ENCODE data around the gene MDM2. TPM values are rescaled to one million over a fixed set of nuclear protein-coding genes. Genes with fewer than 3 reads are reported as not detected.

MDM2 gene
- polyA plus RNA-seq, 2 of the 4 experiments (the other 2 are of a cell fraction) = 40.3 to 96.4 TPM

DNA sequence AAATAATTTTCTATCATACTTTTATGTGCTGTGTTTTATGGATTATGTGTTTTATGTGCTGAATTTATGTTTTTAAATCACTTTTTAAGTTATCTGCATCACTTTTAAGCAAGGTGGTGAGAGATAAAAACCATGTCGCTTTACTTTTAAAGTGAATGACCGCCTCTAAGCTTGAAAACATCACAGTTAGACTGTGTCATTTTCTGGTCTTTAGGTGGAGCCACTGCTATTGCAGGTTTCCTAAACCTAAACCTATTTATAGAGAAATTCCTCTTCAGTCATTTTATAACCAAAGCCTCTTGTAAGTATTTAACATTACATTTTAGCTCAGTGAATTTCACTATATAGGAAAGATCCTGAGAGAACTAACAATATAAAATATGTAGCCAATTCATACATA is 21.0 kb upstream of the MDM2 start:
- ChIA-PET POLR2A (interaction anchor here (1.2 to 1.9 kb wide), 2 partner anchors 22 to 41 kb away, joined by 8 to 9 read pairs; partner anchors contain the start of genes MDM2 and SLC35E3), CTCF (interaction anchor here (0.8 to 1.7 kb wide), 4 partner anchors 21 to 448 kb away, joined by 3 to 7 read pairs (median 4); partner anchors contain the start of gene MDM2)
- Histone ChIP-seq H3K27ac (peak overlapping the region; percentile 77 to 83; a peak in 5 of 6 replicates), H3K4me3 (no peak overlapping the region), H3K9me3 (no peaks in the 10 kb centered on the region), H3K4me2 (peak overlapping the region; percentile 58), H3K4me1 (peaks cover 31% of the 10 kb centered on the region)
- TF ChIP-seq EHF (CRISPR knock-in tag; IDR thresholded peaks at IDR 0.05) (no peak), GATA3 (IDR thresholded peaks at IDR 0.05; ENCODE audit: borderline replicate concordance) (no peak), ZSCAN20 (CRISPR knock-in tag; IDR thresholded peaks at IDR 0.05) (no peak), EHMT2 (IDR thresholded peaks at IDR 0.05; ENCODE audit: low read depth) (no peak), POLR2A (IDR thresholded peaks at IDR 0.05; ENCODE audit: low read length) (no peak), ZFP36 (IDR thresholded peaks at IDR 0.05; ENCODE audit: borderline replicate concordance, partially characterized antibody) (no peak), CBX8 (IDR thresholded peaks at IDR 0.05) (no peak), CHD4 (IDR thresholded peaks at IDR 0.05; ENCODE audit: borderline replicate concordance) (no peak), SREBF2 (IDR thresholded peaks at IDR 0.05) (no peak), MYC (IDR thresholded peaks at IDR 0.05; ENCODE audit: borderline replicate concordance, low read length) (no peak), NPAS2 (CRISPR knock-in tag; IDR thresholded peaks at IDR 0.05; ENCODE audit: borderline replicate concordance) (no peak), HDAC2 (IDR thresholded peaks at IDR 0.05) (no peak), KDM5A (IDR thresholded peaks at IDR 0.05) (no peak)
- TF ChIP-seq, protein P1, sequence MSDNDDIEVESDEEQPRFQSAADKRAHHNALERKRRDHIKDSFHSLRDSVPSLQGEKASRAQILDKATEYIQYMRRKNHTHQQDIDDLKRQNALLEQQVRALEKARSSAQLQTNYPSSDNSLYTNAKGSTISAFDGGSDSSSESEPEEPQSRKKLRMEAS (IDR thresholded peaks at IDR 0.05) = no peak
- TF ChIP-seq, protein P2, sequence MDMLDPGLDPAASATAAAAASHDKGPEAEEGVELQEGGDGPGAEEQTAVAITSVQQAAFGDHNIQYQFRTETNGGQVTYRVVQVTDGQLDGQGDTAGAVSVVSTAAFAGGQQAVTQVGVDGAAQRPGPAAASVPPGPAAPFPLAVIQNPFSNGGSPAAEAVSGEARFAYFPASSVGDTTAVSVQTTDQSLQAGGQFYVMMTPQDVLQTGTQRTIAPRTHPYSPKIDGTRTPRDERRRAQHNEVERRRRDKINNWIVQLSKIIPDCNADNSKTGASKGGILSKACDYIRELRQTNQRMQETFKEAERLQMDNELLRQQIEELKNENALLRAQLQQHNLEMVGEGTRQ (IDR thresholded peaks at IDR 0.05) = no peak
- TF ChIP-seq, protein P3, sequence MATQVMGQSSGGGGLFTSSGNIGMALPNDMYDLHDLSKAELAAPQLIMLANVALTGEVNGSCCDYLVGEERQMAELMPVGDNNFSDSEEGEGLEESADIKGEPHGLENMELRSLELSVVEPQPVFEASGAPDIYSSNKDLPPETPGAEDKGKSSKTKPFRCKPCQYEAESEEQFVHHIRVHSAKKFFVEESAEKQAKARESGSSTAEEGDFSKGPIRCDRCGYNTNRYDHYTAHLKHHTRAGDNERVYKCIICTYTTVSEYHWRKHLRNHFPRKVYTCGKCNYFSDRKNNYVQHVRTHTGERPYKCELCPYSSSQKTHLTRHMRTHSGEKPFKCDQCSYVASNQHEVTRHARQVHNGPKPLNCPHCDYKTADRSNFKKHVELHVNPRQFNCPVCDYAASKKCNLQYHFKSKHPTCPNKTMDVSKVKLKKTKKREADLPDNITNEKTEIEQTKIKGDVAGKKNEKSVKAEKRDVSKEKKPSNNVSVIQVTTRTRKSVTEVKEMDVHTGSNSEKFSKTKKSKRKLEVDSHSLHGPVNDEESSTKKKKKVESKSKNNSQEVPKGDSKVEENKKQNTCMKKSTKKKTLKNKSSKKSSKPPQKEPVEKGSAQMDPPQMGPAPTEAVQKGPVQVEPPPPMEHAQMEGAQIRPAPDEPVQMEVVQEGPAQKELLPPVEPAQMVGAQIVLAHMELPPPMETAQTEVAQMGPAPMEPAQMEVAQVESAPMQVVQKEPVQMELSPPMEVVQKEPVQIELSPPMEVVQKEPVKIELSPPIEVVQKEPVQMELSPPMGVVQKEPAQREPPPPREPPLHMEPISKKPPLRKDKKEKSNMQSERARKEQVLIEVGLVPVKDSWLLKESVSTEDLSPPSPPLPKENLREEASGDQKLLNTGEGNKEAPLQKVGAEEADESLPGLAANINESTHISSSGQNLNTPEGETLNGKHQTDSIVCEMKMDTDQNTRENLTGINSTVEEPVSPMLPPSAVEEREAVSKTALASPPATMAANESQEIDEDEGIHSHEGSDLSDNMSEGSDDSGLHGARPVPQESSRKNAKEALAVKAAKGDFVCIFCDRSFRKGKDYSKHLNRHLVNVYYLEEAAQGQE (IDR thresholded peaks at IDR 0.05) = no peak
- TF ChIP-seq, protein P4, sequence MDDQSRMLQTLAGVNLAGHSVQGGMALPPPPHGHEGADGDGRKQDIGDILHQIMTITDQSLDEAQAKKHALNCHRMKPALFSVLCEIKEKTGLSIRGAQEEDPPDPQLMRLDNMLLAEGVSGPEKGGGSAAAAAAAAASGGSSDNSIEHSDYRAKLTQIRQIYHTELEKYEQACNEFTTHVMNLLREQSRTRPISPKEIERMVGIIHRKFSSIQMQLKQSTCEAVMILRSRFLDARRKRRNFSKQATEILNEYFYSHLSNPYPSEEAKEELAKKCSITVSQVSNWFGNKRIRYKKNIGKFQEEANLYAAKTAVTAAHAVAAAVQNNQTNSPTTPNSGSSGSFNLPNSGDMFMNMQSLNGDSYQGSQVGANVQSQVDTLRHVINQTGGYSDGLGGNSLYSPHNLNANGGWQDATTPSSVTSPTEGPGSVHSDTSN (IDR thresholded peaks at IDR 0.05) = no peak
- 94% methylated on average over 2 of the region's 2 CpGs for WGBS (ENCODE audit: missing lambda C conversion rate)
- no peak for DNase-seq (ENCODE audit: low read depth in 1 of 2, low spot score in 1 of 2)
- no peak for ATAC-seq
- FAIRE-seq = no peak

DNA sequence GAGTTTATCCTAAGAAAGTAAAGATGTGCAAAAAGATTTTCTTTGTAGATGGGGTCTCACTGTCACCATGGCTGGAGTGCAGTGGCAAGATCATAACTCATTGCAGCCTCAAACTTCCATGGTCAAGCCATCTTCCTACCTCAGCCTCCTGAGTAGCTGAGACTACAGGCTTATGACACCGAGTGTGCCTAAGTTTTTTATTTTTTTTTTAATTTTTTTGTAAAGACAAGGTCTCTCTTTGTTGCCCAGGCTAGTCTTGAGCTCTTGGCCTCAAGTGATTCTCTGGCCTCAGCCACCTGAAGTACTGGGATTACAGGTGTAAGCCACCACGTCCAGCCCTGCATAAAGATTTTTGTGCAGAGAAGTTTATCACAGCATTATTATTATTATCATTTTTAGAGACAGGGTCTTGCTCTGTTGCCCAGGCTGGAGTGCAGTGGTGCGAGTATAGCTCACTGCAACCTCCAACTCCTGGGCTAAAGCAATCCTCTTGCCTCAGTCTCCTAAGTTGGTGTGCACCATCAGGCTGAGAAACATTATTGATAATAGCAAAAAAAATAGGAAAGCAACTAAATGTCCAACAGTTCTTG is 19.3 kb upstream of the MDM2 start:
- TF ChIP-seq CBX8 (IDR thresholded peaks at IDR 0.05) = no peak
- no peak for TF ChIP-seq BHLHE40 (IDR thresholded peaks at IDR 0.05; ENCODE audit: low read depth, low read length)
- no peak for TF ChIP-seq CHD4 (IDR thresholded peaks at IDR 0.05; ENCODE audit: borderline replicate concordance)
- TF ChIP-seq, protein P4 (IDR thresholded peaks at IDR 0.05) = no peak
- TF ChIP-seq, protein P5, sequence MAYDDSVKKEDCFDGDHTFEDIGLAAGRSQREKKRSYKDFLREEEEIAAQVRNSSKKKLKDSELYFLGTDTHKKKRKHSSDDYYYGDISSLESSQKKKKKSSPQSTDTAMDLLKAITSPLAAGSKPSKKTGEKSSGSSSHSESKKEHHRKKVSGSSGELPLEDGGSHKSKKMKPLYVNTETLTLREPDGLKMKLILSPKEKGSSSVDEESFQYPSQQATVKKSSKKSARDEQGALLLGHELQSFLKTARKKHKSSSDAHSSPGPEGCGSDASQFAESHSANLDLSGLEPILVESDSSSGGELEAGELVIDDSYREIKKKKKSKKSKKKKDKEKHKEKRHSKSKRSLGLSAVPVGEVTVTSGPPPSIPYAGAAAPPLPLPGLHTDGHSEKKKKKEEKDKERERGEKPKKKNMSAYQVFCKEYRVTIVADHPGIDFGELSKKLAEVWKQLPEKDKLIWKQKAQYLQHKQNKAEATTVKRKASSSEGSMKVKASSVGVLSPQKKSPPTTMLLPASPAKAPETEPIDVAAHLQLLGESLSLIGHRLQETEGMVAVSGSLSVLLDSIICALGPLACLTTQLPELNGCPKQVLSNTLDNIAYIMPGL (CRISPR knock-in tag; IDR thresholded peaks at IDR 0.05; ENCODE audit: borderline replicate concordance) = no peak
- TF ChIP-seq RARB (CRISPR knock-in tag; IDR thresholded peaks at IDR 0.05) = no peak
- no peak for TF ChIP-seq HEYL (CRISPR knock-in tag; IDR thresholded peaks at IDR 0.05)
- no peak for TF ChIP-seq EHMT2 (IDR thresholded peaks at IDR 0.05; ENCODE audit: low read depth)
- no peak for TF ChIP-seq NFE2L2 (conservative IDR thresholded peaks at IDR 0.05; ENCODE audit: low read length)
- TF ChIP-seq E2F6 (IDR thresholded peaks at IDR 0.05; ENCODE audit: borderline replicate concordance, low read depth) = no peak
- TF ChIP-seq ESRRA (IDR thresholded peaks at IDR 0.05; ENCODE audit: borderline replicate concordance, low read length) = no peak
- no peak for TF ChIP-seq FOXS1 (CRISPR knock-in tag; IDR thresholded peaks at IDR 0.05)
- TF ChIP-seq, protein P6, sequence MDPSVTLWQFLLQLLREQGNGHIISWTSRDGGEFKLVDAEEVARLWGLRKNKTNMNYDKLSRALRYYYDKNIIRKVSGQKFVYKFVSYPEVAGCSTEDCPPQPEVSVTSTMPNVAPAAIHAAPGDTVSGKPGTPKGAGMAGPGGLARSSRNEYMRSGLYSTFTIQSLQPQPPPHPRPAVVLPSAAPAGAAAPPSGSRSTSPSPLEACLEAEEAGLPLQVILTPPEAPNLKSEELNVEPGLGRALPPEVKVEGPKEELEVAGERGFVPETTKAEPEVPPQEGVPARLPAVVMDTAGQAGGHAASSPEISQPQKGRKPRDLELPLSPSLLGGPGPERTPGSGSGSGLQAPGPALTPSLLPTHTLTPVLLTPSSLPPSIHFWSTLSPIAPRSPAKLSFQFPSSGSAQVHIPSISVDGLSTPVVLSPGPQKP (IDR thresholded peaks at IDR 0.05; ENCODE audit: low read depth, low read length) = no peak
- no peak for TF ChIP-seq ZNF302 (CRISPR knock-in tag; IDR thresholded peaks at IDR 0.05)
- WGBS (ENCODE audit: missing lambda C conversion rate) = 91% methylated on average over 3 of the region's 3 CpGs
- ChIA-PET POLR2A (no interaction called here), CTCF (no interaction called here)
- Histone ChIP-seq H3K4me3 (no peak overlapping the region), H3K4me1 (peaks cover 31% of the 10 kb centered on the region), H3K27ac (peak overlapping the region; percentile 51 to 77; a peak in 5 of 6 replicates), H3K9me3 (no peaks in the 10 kb centered on the region), H3K4me2 (no peak overlapping the region)
- no peak for ATAC-seq
- no peak for DNase-seq (ENCODE audit: low read depth in 1 of 2, low spot score in 1 of 2)
- no peak for FAIRE-seq
